Measurements from ENCODE around the gene ANKRD52. TPM values are rescaled to one million over a fixed set of nuclear protein-coding genes. Genes with fewer than 3 reads are reported as not detected.

The ANKRD52 gene
- total and polyA plus RNA-seq, 2 experiments from 2014 or later = 20.3 to 25.2 TPM

GRCh38 chr12:56255671-56256070, 2.5 kb downstream of the ANKRD52 start (continued):
- TF ChIP-seq ZNF462 (CRISPR knock-in tag; IDR thresholded peaks at IDR 0.05) (no peak), ZNF114 (CRISPR knock-in tag; IDR thresholded peaks at IDR 0.05) (no peak), JUNB (IDR thresholded peaks at IDR 0.05; ENCODE audit: unreplicated experiment) (no peak), STAT1 (IDR thresholded peaks at IDR 0.05; ENCODE audit: unreplicated experiment) (no peak), POLR2AphosphoS5 (IDR thresholded peaks at IDR 0.05; ENCODE audit: low read depth) (no peak), NANOG (IDR thresholded peaks at IDR 0.05; ENCODE audit: borderline replicate concordance) (no peak), ZNF331 (CRISPR knock-in tag; IDR thresholded peaks at IDR 0.05; ENCODE audit: low read depth) (no peak)
- TF ChIP-seq, protein P1, sequence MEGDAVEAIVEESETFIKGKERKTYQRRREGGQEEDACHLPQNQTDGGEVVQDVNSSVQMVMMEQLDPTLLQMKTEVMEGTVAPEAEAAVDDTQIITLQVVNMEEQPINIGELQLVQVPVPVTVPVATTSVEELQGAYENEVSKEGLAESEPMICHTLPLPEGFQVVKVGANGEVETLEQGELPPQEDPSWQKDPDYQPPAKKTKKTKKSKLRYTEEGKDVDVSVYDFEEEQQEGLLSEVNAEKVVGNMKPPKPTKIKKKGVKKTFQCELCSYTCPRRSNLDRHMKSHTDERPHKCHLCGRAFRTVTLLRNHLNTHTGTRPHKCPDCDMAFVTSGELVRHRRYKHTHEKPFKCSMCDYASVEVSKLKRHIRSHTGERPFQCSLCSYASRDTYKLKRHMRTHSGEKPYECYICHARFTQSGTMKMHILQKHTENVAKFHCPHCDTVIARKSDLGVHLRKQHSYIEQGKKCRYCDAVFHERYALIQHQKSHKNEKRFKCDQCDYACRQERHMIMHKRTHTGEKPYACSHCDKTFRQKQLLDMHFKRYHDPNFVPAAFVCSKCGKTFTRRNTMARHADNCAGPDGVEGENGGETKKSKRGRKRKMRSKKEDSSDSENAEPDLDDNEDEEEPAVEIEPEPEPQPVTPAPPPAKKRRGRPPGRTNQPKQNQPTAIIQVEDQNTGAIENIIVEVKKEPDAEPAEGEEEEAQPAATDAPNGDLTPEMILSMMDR (conservative IDR thresholded peaks at IDR 0.05; ENCODE audit: low read depth in 2 of 2) = no peak

GRCh38 chr12:56253091-56253490, 5.1 kb downstream of the ANKRD52 start:
- H3K36me3 ChIP-seq (ENCODE audit: insufficient read depth) = peaks cover 66% of the 10 kb centered on the region
- H3K27ac ChIP-seq (ENCODE audit: low read depth) = no peak overlapping the region
- H4K20me1 ChIP-seq (replicated peaks; ENCODE audit: insufficient read depth) = peaks cover 16% of the 10 kb centered on the region
- H3K27me3 ChIP-seq (ENCODE audit: insufficient read depth) = no peaks in the 10 kb centered on the region
- peaks cover 67% of the 10 kb centered on the region for H3K36me3 Mint-ChIP-seq (ENCODE audit: low read depth)
- peaks cover 26% of the 10 kb centered on the region for H3F3A ChIP-seq (replicated peaks; ENCODE audit: low read depth)
- no peak overlapping the region for H3K4me3 ChIP-seq
- H3K27me3 Mint-ChIP-seq (ENCODE audit: insufficient read depth, low read depth, poor library complexity) = peaks cover 13% of the 10 kb centered on the region
- H3K4me2 ChIP-seq = no peak overlapping the region
- H2AFZ ChIP-seq = no peak overlapping the region
- no peak for ATAC-seq
- no peak for DNase-seq (ENCODE audit: low spot score)
- H3K9me2 ChIP-seq (ENCODE audit: insufficient read depth) = no peaks in the 10 kb centered on the region
- H3K9me3 Mint-ChIP-seq = no peaks in the 10 kb centered on the region
- peaks cover 14% of the 10 kb centered on the region for H3K4me1 Mint-ChIP-seq
- H3K4me3 Mint-ChIP-seq = no peak overlapping the region
- peaks cover 10% of the 10 kb centered on the region; the same call in 1 of the 2 replicates for H3K4me1 ChIP-seq (ENCODE audit: insufficient read depth)
- peaks cover 13% of the 10 kb centered on the region; the same call in 1 of the 2 replicates for H3K79me2 ChIP-seq (replicated peaks; ENCODE audit: insufficient read depth)
- no peak overlapping the region for H3K27ac Mint-ChIP-seq
- no peak for TF ChIP-seq EZH2phosphoT487 (IDR thresholded peaks at IDR 0.05; ENCODE audit: unreplicated experiment)
- no peak for TF ChIP-seq POLR2AphosphoS5 (IDR thresholded peaks at IDR 0.05; ENCODE audit: low read depth)
- TF ChIP-seq STAT1 (IDR thresholded peaks at IDR 0.05; ENCODE audit: unreplicated experiment) = no peak
